Measurements from ENCODE around the gene PPFIBP2. TPM values are rescaled to one million over a fixed set of nuclear protein-coding genes. Genes with fewer than 3 reads are reported as not detected.
A peak's percentile ranks its signal among the peaks of the same experiment; 100 is the strongest.

The PPFIBP2 gene
- total RNA-seq, 2 experiments from 2014 or later = 102 to 182 TPM

DNA sequence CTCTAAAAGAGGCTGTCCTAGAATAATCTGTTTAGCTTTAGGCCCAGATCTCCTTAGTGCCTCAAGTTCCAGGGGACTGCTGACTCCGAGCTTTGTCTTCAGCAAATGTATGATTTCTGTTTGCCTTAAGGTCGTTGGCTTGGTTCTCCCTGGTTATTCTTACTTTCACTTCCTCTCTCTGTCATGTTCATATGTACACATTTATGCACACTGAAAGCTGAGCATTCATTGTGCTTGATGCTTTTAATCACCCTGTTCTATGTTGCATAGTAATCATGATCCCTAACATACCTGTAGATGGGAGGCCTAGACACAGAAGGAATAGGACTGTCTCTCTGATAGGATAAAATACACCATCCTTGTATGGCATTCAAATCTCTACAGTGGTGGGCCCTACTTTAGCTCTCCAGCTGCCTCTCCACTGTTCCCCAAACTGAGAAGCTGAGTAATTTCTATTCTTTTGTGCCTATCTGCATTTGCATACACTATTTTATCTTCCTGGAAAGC, 7.2 kb downstream of the PPFIBP2 start:
- Histone ChIP-seq H2AFZ (ENCODE audit: low read length) (no peak overlapping the region), H3K4me2 (ENCODE audit: low read length) (peak overlapping the region; percentile 87), H3K4me3 (ENCODE audit: low read depth, low read length, poor library complexity, severe bottlenecking) (peak overlapping the region; percentile 55), H3K79me2 (ENCODE audit: insufficient read depth, low read depth, low read length) (peaks cover 99% of the 10 kb centered on the region), H3K9me2 (ENCODE audit: insufficient read depth, low read length) (no peaks in the 10 kb centered on the region), H3K27ac (ENCODE audit: low read depth, low read length, poor library complexity, severe bottlenecking) (peak overlapping the region; percentile 97), H3K36me3 (ENCODE audit: insufficient read depth, low read length) (peaks cover 35% of the 10 kb centered on the region; the same call in 1 of the 2 replicates), H4K20me1 (ENCODE audit: insufficient read depth, low read length) (peaks cover 22% of the 10 kb centered on the region; the same call in 1 of the 2 replicates), H3K9me3 (ENCODE audit: low read length) (no peaks in the 10 kb centered on the region), H3K4me1 (ENCODE audit: insufficient read depth, low read length, poor library complexity, severe bottlenecking) (peaks cover 99% of the 10 kb centered on the region)
- TF ChIP-seq, protein P1, sequence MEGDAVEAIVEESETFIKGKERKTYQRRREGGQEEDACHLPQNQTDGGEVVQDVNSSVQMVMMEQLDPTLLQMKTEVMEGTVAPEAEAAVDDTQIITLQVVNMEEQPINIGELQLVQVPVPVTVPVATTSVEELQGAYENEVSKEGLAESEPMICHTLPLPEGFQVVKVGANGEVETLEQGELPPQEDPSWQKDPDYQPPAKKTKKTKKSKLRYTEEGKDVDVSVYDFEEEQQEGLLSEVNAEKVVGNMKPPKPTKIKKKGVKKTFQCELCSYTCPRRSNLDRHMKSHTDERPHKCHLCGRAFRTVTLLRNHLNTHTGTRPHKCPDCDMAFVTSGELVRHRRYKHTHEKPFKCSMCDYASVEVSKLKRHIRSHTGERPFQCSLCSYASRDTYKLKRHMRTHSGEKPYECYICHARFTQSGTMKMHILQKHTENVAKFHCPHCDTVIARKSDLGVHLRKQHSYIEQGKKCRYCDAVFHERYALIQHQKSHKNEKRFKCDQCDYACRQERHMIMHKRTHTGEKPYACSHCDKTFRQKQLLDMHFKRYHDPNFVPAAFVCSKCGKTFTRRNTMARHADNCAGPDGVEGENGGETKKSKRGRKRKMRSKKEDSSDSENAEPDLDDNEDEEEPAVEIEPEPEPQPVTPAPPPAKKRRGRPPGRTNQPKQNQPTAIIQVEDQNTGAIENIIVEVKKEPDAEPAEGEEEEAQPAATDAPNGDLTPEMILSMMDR (conservative IDR thresholded peaks at IDR 0.05; ENCODE audit: low read length) = no peak
- ChIA-PET POLR2A (interaction anchor here (0.7 to 3.3 kb wide), 13 partner anchors 9 to 588 kb away, joined by 3 to 19 read pairs (median 3); no protein-coding TSS in a partner anchor), CTCF (ENCODE audit: unreplicated experiment) (interaction anchor here (0.7 to 1.6 kb wide), 4 partner anchors 8 to 13 kb away, joined by 3 to 6 read pairs (median 4); partner anchors contain the start of gene PPFIBP2)
- intact Hi-C loops (cut with micrococcal nuclease; ENCODE audit: unreplicated experiment) = no loop called here
- BruUV-seq (replicated peaks) = no TSS peak
- peak; percentile 75 for DNase-seq (ENCODE audit: low spot score)

DNA sequence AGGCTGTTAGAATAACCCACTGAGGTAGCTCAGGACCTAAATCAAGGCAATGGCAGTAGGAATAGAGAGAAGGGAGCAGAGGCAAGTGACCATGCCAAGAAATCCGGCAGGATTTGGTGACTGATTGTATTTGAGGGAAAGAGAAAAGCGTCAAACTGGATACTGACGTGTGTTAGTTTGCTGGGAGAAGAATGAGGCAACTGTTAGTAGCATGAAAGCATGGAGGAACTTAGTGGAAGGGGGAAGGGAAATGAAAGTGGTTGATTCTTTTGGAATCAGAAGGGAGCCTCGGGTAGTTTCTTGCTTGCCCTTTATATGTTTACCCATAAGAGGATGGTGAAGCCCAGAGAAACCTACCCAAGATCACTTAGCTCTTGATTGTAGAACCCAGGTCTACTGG, 8.3 kb downstream of the PPFIBP2 start:
- Histone ChIP-seq H3K4me1 (ENCODE audit: insufficient read depth, low read length, poor library complexity, severe bottlenecking) (peaks cover 95% of the 10 kb centered on the region), H2AFZ (ENCODE audit: low read length) (no peak overlapping the region), H3K9me3 (ENCODE audit: low read length) (no peaks in the 10 kb centered on the region), H3K9me2 (ENCODE audit: insufficient read depth, low read length) (no peaks in the 10 kb centered on the region), H3K4me2 (ENCODE audit: low read length) (peak overlapping the region; percentile 87), H3K36me3 (ENCODE audit: insufficient read depth, low read length) (peaks cover 41% of the 10 kb centered on the region; the same call in 1 of the 2 replicates), H4K20me1 (ENCODE audit: insufficient read depth, low read length) (peaks cover 27% of the 10 kb centered on the region; the same call in 1 of the 2 replicates), H3K4me3 (ENCODE audit: low read depth, low read length, poor library complexity, severe bottlenecking) (peak overlapping the region; percentile 55), H3K79me2 (ENCODE audit: insufficient read depth, low read depth, low read length) (peaks cover 99% of the 10 kb centered on the region), H3K27ac (ENCODE audit: low read depth, low read length, poor library complexity, severe bottlenecking) (peak overlapping the region; percentile 97)
- TF ChIP-seq EZH2phosphoT487 (IDR thresholded peaks at IDR 0.05; ENCODE audit: borderline replicate concordance, low read depth, low read length) = no peak
- TF ChIP-seq, protein P1 (conservative IDR thresholded peaks at IDR 0.05; ENCODE audit: low read length) = no peak
- intact Hi-C loops (cut with micrococcal nuclease; ENCODE audit: unreplicated experiment) = no loop called here
- CTCF ChIA-PET (ENCODE audit: unreplicated experiment) = interaction anchor here (1.0 kb wide), 1 partner anchor 9 kb away, joined by 3 read pairs; the partner anchor contains the start of gene PPFIBP2
- POLR2A ChIA-PET = interaction anchor here (0.8 to 3.3 kb wide), 7 partner anchors 9 to 589 kb away, joined by 3 to 19 read pairs (median 4); no protein-coding TSS in a partner anchor
- DNase-seq (ENCODE audit: low spot score) = no peak
- BruUV-seq (replicated peaks) = no TSS peak

DNA sequence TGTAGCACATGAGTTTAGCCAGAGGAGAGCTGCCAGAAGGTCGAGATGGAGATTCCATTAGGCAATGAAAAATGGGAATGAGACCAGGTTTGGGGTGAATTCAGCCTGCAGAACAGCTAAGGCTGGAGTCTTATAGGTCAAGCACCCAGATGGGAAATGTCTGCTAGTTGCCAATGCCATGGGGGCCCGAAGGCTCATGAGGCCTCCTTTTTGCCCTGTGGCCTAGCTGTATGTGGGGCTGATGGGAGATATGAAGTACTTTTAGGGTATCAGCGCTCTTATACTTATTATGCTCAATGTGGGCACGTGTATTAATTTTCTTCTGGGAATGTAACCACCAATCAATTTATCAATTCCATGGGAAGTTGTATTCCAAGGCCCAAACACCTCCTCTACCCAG, 8.7 kb downstream of the PPFIBP2 start:
- Histone ChIP-seq H3K4me2 (ENCODE audit: low read length) (peak overlapping the region; percentile 87), H3K27ac (ENCODE audit: low read depth, low read length, poor library complexity, severe bottlenecking) (peak overlapping the region; percentile 97), H3K4me1 (ENCODE audit: insufficient read depth, low read length, poor library complexity, severe bottlenecking) (peaks cover 95% of the 10 kb centered on the region), H3K4me3 (ENCODE audit: low read depth, low read length, poor library complexity, severe bottlenecking) (peak overlapping the region; percentile 55), H3K9me2 (ENCODE audit: insufficient read depth, low read length) (no peaks in the 10 kb centered on the region), H3K36me3 (ENCODE audit: insufficient read depth, low read length) (peaks cover 45% of the 10 kb centered on the region; the same call in 1 of the 2 replicates), H2AFZ (ENCODE audit: low read length) (no peak overlapping the region), H3K79me2 (ENCODE audit: insufficient read depth, low read depth, low read length) (peaks cover 99% of the 10 kb centered on the region), H3K9me3 (ENCODE audit: low read length) (no peaks in the 10 kb centered on the region), H4K20me1 (ENCODE audit: insufficient read depth, low read length) (peaks cover 31% of the 10 kb centered on the region; the same call in 1 of the 2 replicates)
- POLR2A ChIA-PET = interaction anchor here (0.8 to 3.3 kb wide), 3 partner anchors 8 to 28 kb away, joined by 4 to 19 read pairs (median 17); no protein-coding TSS in a partner anchor
- no peak for DNase-seq (ENCODE audit: low spot score)
- intact Hi-C loops (cut with micrococcal nuclease; ENCODE audit: unreplicated experiment) = no loop called here
- TF ChIP-seq, protein P1 (conservative IDR thresholded peaks at IDR 0.05; ENCODE audit: low read length) = no peak
- TF ChIP-seq EZH2phosphoT487 (IDR thresholded peaks at IDR 0.05; ENCODE audit: borderline replicate concordance, low read depth, low read length) = no peak
- CTCF ChIA-PET (ENCODE audit: unreplicated experiment) = no interaction called here
- BruUV-seq (replicated peaks) = no TSS peak
